CD14-positive monocyte (primary cell): Measurements from ENCODE around the gene MED26. TPM values are rescaled to one million over a fixed set of nuclear protein-coding genes. Genes with fewer than 3 reads are reported as not detected.
A peak's percentile ranks its signal among the peaks of the same experiment; 100 is the strongest.

Source experiments
- DNase-seq, 3 donors: peaks; one replicate each; pipeline ENCODE4 v3.0.0-alpha.2; 2011 to 2022
- H2AFZ ChIP-seq: 2 replicates; pipeline ENCODE4 v1.6.0; 2012; ENCODE audit warnings: mild to moderate bottlenecking, low read depth, low read length, inconsistent platforms; ENCODE audit not compliant: insufficient read depth, poor library complexity, severe bottlenecking
- H3K27ac ChIP-seq, 2 donors: 1 replicate in 1 of 2; 2 replicates in 1 of 2; pipeline ENCODE4 v1.5.1; 2012 to 2013; ENCODE audit warnings: low read length in 2 of 2, control low read depth in 1 of 2, inconsistent platforms in 1 of 2, low read depth in 1 of 2, mild to moderate bottlenecking in 1 of 2
- H3K27me3 ChIP-seq, 2 donors: one replicate each; pipeline versions ENCODE4 v1.6.0 to v1.6.1; 2011 to 2013; ENCODE audit warnings: low read length in 2 of 2; ENCODE audit not compliant: control insufficient read depth in 2 of 2, insufficient read depth in 2 of 2
- H3K36me3 ChIP-seq, 2 donors: replicated peaks in 1 of 2; 1 replicate in 1 of 2; 2 replicates in 1 of 2; pipeline versions ENCODE4 v1.5.1 to v1.6.1; 2012 to 2013; ENCODE audit warnings: low read length in 2 of 2, control low read depth in 1 of 2, inconsistent platforms in 1 of 2, mild to moderate bottlenecking in 1 of 2; ENCODE audit not compliant: insufficient read depth in 2 of 2, control insufficient read depth in 1 of 2
- H3K4me1 ChIP-seq, 2 donors: 1 replicate in 1 of 2; 2 replicates in 1 of 2; pipeline versions ENCODE4 v1.5.1 to v1.6.1; 2012 to 2013; ENCODE audit warnings: low read length in 2 of 2, control low read depth in 1 of 2, inconsistent platforms in 1 of 2, mild to moderate bottlenecking in 1 of 2, moderate library complexity in 1 of 2; ENCODE audit not compliant: insufficient read depth in 2 of 2, control insufficient read depth in 1 of 2
- H3K4me2 ChIP-seq: replicated peaks from 2 replicates; pipeline ENCODE3; 2012; ENCODE audit warnings: low read length, moderate library complexity, mild to moderate bottlenecking; ENCODE audit not compliant: poor library complexity, severe bottlenecking; ENCODE audit errors: extremely low read depth
- H3K4me3 ChIP-seq, 3 experiments: fragments of 200-600 bp in 1 of 3; sonication (generic) in 1 of 3; replicated peaks in 1 of 3; 1 replicate in 2 of 3; 2 replicates in 1 of 3; pipeline ENCODE4 v1.5.1; 2011 to 2013; ENCODE audit warnings: low read length in 3 of 3, mild to moderate bottlenecking in 3 of 3, control low read depth in 2 of 3, low read depth in 2 of 3, inconsistent platforms in 1 of 3, moderate library complexity in 1 of 3
- H3K79me2 ChIP-seq: 2 replicates; pipeline ENCODE4 v1.6.0; 2012; ENCODE audit warnings: mild to moderate bottlenecking, control low read depth, inconsistent platforms, low read length, moderate library complexity; ENCODE audit not compliant: insufficient read depth
- H3K9ac ChIP-seq: 2 replicates; pipeline ENCODE4 v1.6.0; 2017; ENCODE audit warnings: low read length, mild to moderate bottlenecking; ENCODE audit not compliant: insufficient read depth, poor library complexity, severe bottlenecking
- H3K9me3 ChIP-seq, 2 donors: replicated peaks in 1 of 2; 1 replicate in 1 of 2; 2 replicates in 1 of 2; pipeline versions ENCODE4 v1.5.1 to v1.6.1; 2012 to 2013; ENCODE audit warnings: low read length in 2 of 2, control low read depth in 1 of 2; ENCODE audit not compliant: control insufficient read depth in 1 of 2, insufficient read depth in 1 of 2
- H4K20me1 ChIP-seq: 2 replicates; pipeline ENCODE4 v1.6.0; 2012; ENCODE audit warnings: mild to moderate bottlenecking, low read length, control low read depth, moderate library complexity; ENCODE audit not compliant: insufficient read depth
- H3K27ac Mint-ChIP-seq, 7 donors: one replicate each; pipeline ENCODE4 v1.8.0; 2020; ENCODE audit warnings: mild to moderate bottlenecking in 7 of 7, mixed read lengths in 7 of 7, moderate library complexity in 6 of 7, inconsistent platforms in 2 of 7
- H3K27me3 Mint-ChIP-seq, 3 donors: one replicate each; pipeline ENCODE4 v1.8.0; 2021 to 2022; ENCODE audit warnings: low read depth in 3 of 3, mild to moderate bottlenecking in 3 of 3, mixed read lengths in 3 of 3, moderate library complexity in 3 of 3, inconsistent platforms in 1 of 3
- H3K36me3 Mint-ChIP-seq, 2 donors: one replicate each; pipeline ENCODE4 v1.8.0; 2020; ENCODE audit warnings: mixed read lengths in 2 of 2, inconsistent platforms in 1 of 2, mild to moderate bottlenecking in 1 of 2
- H3K4me1 Mint-ChIP-seq: one replicate; pipeline ENCODE4 v1.8.0; 2020; ENCODE audit warnings: mild to moderate bottlenecking, mixed read lengths
- H3K4me3 Mint-ChIP-seq, 2 donors: one replicate each; pipeline ENCODE4 v1.8.0; 2020; ENCODE audit warnings: mild to moderate bottlenecking in 2 of 2, mixed read lengths in 2 of 2, moderate library complexity in 1 of 2
- H3K9me3 Mint-ChIP-seq, 7 donors: one replicate each; pipeline ENCODE4 v1.8.0; 2020 to 2022; ENCODE audit warnings: mixed read lengths in 7 of 7, mild to moderate bottlenecking in 6 of 7, moderate library complexity in 6 of 7, inconsistent platforms in 2 of 7
- CTCF ChIP-seq: fragments of 200-600 bp; IDR thresholded peaks from one replicate; pipeline ENCODE4 v1.8.0; 2022; ENCODE audit warnings: antibody characterized with exemption, mild to moderate bottlenecking
- WGBS: methylation state at CpG from one replicate; pipeline ENCODE4 v1.1.5; 2013; ENCODE audit warnings: missing lambda C conversion rate; ENCODE audit not compliant: insufficient coverage; 5-methylcytosine and 5-hydroxymethylcytosine counted together
- intact Hi-C, 2 donors: fragments of 100-400 bp; cut with micrococcal nuclease; formaldehyde crosslinking; loops; one replicate each; pipeline versions ENCODE4 v1.15.0 to v1.15.1; 2023
- polyA plus RNA-seq, 3 donors: library from polyadenylated mRNA; depleted of rRNA in 1 of 3; unstranded in 2 of 3; stranded (reverse) in 1 of 3; fragments of 300-500 nt in 2 of 3; fragments of >200 nt in 1 of 3; fragmentation: Illumina TruSeq in 2 of 3; gene quantifications; 1 replicate in 2 of 3; 2 replicates in 1 of 3; pipeline ENCODE4 v1.2.3, GENCODE V29; 2012 to 2021

Gene MED26
- polyA plus RNA-seq, 3 donors: 1.1 to 7.1 (median 2.1) TPM

GRCh38 chr19:16594131-16594586 lies 33.8 kb downstream of the MED26 start:
- H3K9me3 Mint-ChIP-seq: no peaks in the 10 kb centered on the region
- no peak overlapping the region for H3K9ac ChIP-seq
- 0% methylated on average over 8 of the region's 10 CpGs for WGBS
- H3K4me3 Mint-ChIP-seq: peak overlapping the region; percentile 9 to 46
- H3K27me3 Mint-ChIP-seq: peaks cover 0 to 2% (median 0%) of the 10 kb centered on the region in 3 donors
- peak overlapping the region in 1 of 3 experiments; percentile 36 for H3K4me3 ChIP-seq
- peaks cover 99% of the 10 kb centered on the region for H3K79me2 ChIP-seq
- H4K20me1 ChIP-seq: peaks cover 99% of the 10 kb centered on the region
- DNase-seq: peak; percentile 44 to 75 (median 55)
- intact Hi-C loops: no loop called here
- H3K27ac ChIP-seq: peak overlapping the region; percentile 1 to 55
- H3K4me2 ChIP-seq: peak overlapping the region; percentile 32
- peaks cover 23 to 38% of the 10 kb centered on the region in 2 donors for H3K4me1 ChIP-seq
- no peaks in the 10 kb centered on the region for H3K27me3 ChIP-seq
- H3K36me3 Mint-ChIP-seq: peaks cover 8 to 24% of the 10 kb centered on the region in 2 donors
- H3K9me3 ChIP-seq: no peaks in the 10 kb centered on the region
- no peak overlapping the region for H2AFZ ChIP-seq
- no peaks in the 10 kb centered on the region for H3K36me3 ChIP-seq
- peak overlapping the region in 5 of 7 donors; percentile 35 to 76 (median 70) for H3K27ac Mint-ChIP-seq
- no peak for TF ChIP-seq CTCF
- H3K4me1 Mint-ChIP-seq: peaks cover 49% of the 10 kb centered on the region

- H4K20me1 ChIP-seq: peaks cover 99% of the 10 kb centered on the region
- Mint-ChIP-seq H3K27me3 (peaks cover 0 to 5% (median 0%) of the 10 kb centered on the region in 3 donors), H3K9me3 (no peaks in the 10 kb centered on the region), H3K4me3 (no peak overlapping the region), H3K4me1 (peaks cover 59% of the 10 kb centered on the region), H3K36me3 (peaks cover 8 to 20% of the 10 kb centered on the region in 2 donors), H3K27ac (peak overlapping the region in 1 of 7 donors; percentile 26)
- H3K9me3 ChIP-seq: no peaks in the 10 kb centered on the region
- H3K4me3 ChIP-seq: no peak overlapping the region
- no peak overlapping the region for H3K9ac ChIP-seq
- H3K27ac ChIP-seq: no peak overlapping the region
- no peaks in the 10 kb centered on the region for H3K36me3 ChIP-seq
- H2AFZ ChIP-seq: no peak overlapping the region
- H3K79me2 ChIP-seq: peaks cover 99% of the 10 kb centered on the region
- no peak overlapping the region for H3K4me2 ChIP-seq
- no peak for TF ChIP-seq CTCF
- WGBS: 100% methylated on average over 4 of the region's 4 CpGs
- peaks cover 33 to 48% of the 10 kb centered on the region in 2 donors for H3K4me1 ChIP-seq
- intact Hi-C loops: no loop called here
- no peaks in the 10 kb centered on the region for H3K27me3 ChIP-seq
- DNase-seq: no peak
Measured at GRCh38 chr19:16593181-16593580, 34.8 kb downstream of the MED26 start.
